Osteoblast (primary cell): ENCODE data around the gene RAB19. TPM values are rescaled to one million over a fixed set of nuclear protein-coding genes. Genes with fewer than 3 reads are reported as not detected.
"Not testable (repeated sequence)": the region's sequence is repeated elsewhere in the genome, so short reads cannot be mapped to it uniquely, and the experiment has no call there.

Experiments
- DNase-seq: peaks from one replicate; pipeline ENCODE4 v3.0.0; 2011; ENCODE audit warnings: low spot score, mixed read lengths; ENCODE audit not compliant: insufficient read length; ENCODE audit errors: missing footprints
- H2AFZ ChIP-seq: 2 replicates; pipeline ENCODE4 v1.6.0; 2011; ENCODE audit warnings: mild to moderate bottlenecking, low read length
- H3K27ac ChIP-seq: 2 replicates; pipeline ENCODE4 v1.5.1; 2011; ENCODE audit warnings: mild to moderate bottlenecking, low read depth, low read length, moderate library complexity
- H3K27me3 ChIP-seq: 2 replicates; pipeline ENCODE4 v1.6.0; 2012; ENCODE audit warnings: mild to moderate bottlenecking, control low read depth, inconsistent platforms, low read length, moderate library complexity; ENCODE audit not compliant: insufficient read depth
- H3K36me3 ChIP-seq: 2 replicates; pipeline ENCODE4 v1.5.1; 2011; ENCODE audit warnings: mild to moderate bottlenecking, low read length, control low read depth, moderate library complexity; ENCODE audit not compliant: insufficient read depth
- H3K4me1 ChIP-seq: 2 replicates; pipeline ENCODE4 v1.5.1; 2011; ENCODE audit warnings: mild to moderate bottlenecking, low read length, control low read depth, moderate library complexity; ENCODE audit not compliant: insufficient read depth
- H3K4me2 ChIP-seq: 2 replicates; pipeline ENCODE4 v1.6.0; 2011; ENCODE audit warnings: mild to moderate bottlenecking, low read length; ENCODE audit not compliant: insufficient read depth
- H3K4me3 ChIP-seq: fragments of 200-600 bp; sonication (generic); 3 replicates; pipeline ENCODE4 v1.5.1; 2012; ENCODE audit warnings: mild to moderate bottlenecking, low read length, inconsistent platforms; ENCODE audit not compliant: insufficient read depth
- H3K79me2 ChIP-seq: 2 replicates; pipeline ENCODE4 v1.6.0; 2012; ENCODE audit warnings: mild to moderate bottlenecking, low read length, control low read depth, inconsistent platforms; ENCODE audit not compliant: insufficient read depth
- H3K9me3 ChIP-seq: 2 replicates; pipeline ENCODE4 v1.5.1; 2011; ENCODE audit warnings: low read depth, low read length, control low read depth
- H4K20me1 ChIP-seq: 2 replicates; pipeline ENCODE4 v1.6.0; 2012; ENCODE audit warnings: mild to moderate bottlenecking, low read length, control low read depth; ENCODE audit not compliant: insufficient read depth
- CTCF ChIP-seq: IDR thresholded peaks from 2 replicates; pipeline ENCODE4 v1.5.1; 2011; ENCODE audit warnings: mild to moderate bottlenecking, low read depth, low read length, moderate library complexity; ENCODE audit errors: extremely low read depth
- total RNA-seq: library from RNA; depleted of rRNA; stranded (reverse); fragments of >200 nt; gene quantifications from 2 replicates; pipeline ENCODE4 v1.2.3, GENCODE V29; 2012

The RAB19 gene
- total RNA-seq, 1 donor, result not detected

- Histone ChIP-seq H2AFZ (no peak overlapping the region), H4K20me1 (peaks cover 3% of the 10 kb centered on the region), H3K36me3 (peaks cover 33% of the 10 kb centered on the region), H3K27ac (no peak overlapping the region), H3K27me3 (no peaks in the 10 kb centered on the region), H3K79me2 (peaks cover 4% of the 10 kb centered on the region), H3K4me2 (no peak overlapping the region), H3K4me3 (no peak overlapping the region), H3K4me1 (no peaks in the 10 kb centered on the region), H3K9me3 (no peaks in the 10 kb centered on the region)
- TF ChIP-seq CTCF, result no peak
- DNase-seq, result no peak
Measured at GRCh38 chr7:140453273-140453672, 49.4 kb downstream of the RAB19 start.

GRCh38 chr7:140453785-140454656, 50.2 kb downstream of the RAB19 start:
- H2AFZ ChIP-seq, H3K27me3 ChIP-seq, H3K4me3 ChIP-seq, H3K4me1 ChIP-seq, H3K4me2 ChIP-seq, H3K27ac ChIP-seq, DNase-seq, H4K20me1 ChIP-seq, H3K79me2 ChIP-seq, H3K9me3 ChIP-seq: not testable (repeated sequence)
- H3K36me3 ChIP-seq, result peaks cover 39% of the 10 kb centered on the region

GRCh38 chr7:140454657-140455015, 50.8 kb downstream of the RAB19 start:
- H3K27ac ChIP-seq, result no peak overlapping the region
- H3K27me3 ChIP-seq, result no peaks in the 10 kb centered on the region
- TF ChIP-seq CTCF, result no peak
- H3K4me2 ChIP-seq, result no peak overlapping the region
- no peak overlapping the region for H3K4me3 ChIP-seq
- H3K36me3 ChIP-seq, result peaks cover 44% of the 10 kb centered on the region
- H3K9me3 ChIP-seq, result no peaks in the 10 kb centered on the region
- H3K79me2 ChIP-seq, result peaks cover 6% of the 10 kb centered on the region
- peaks cover 3% of the 10 kb centered on the region for H4K20me1 ChIP-seq
- no peaks in the 10 kb centered on the region for H3K4me1 ChIP-seq
- no peak for DNase-seq
- H2AFZ ChIP-seq, result no peak overlapping the region

- no peaks in the 10 kb centered on the region for H3K4me1 ChIP-seq
- no peak for DNase-seq
- no peak overlapping the region for H3K27ac ChIP-seq
- H4K20me1 ChIP-seq, result peaks cover 3% of the 10 kb centered on the region
- H3K9me3 ChIP-seq, result no peaks in the 10 kb centered on the region
- TF ChIP-seq CTCF, result no peak
- no peak overlapping the region for H3K4me2 ChIP-seq
- H3K4me3 ChIP-seq, result no peak overlapping the region
- peaks cover 6% of the 10 kb centered on the region for H3K79me2 ChIP-seq
- peaks cover 46% of the 10 kb centered on the region for H3K36me3 ChIP-seq
- H3K27me3 ChIP-seq, result no peaks in the 10 kb centered on the region
- no peak overlapping the region for H2AFZ ChIP-seq
Measured at GRCh38 chr7:140455743-140456142, 51.9 kb downstream of the RAB19 start.
